Measurements from ENCODE around the gene NYNRIN. TPM values are rescaled to one million over a fixed set of nuclear protein-coding genes. Genes with fewer than 3 reads are reported as not detected.

Gene NYNRIN
- total and polyA plus RNA-seq, 2 of the 8 experiments (the other 6 are each of a cell fraction or from before 2014, with no cell fraction given) = 15.2 to 18.3 TPM

DNA sequence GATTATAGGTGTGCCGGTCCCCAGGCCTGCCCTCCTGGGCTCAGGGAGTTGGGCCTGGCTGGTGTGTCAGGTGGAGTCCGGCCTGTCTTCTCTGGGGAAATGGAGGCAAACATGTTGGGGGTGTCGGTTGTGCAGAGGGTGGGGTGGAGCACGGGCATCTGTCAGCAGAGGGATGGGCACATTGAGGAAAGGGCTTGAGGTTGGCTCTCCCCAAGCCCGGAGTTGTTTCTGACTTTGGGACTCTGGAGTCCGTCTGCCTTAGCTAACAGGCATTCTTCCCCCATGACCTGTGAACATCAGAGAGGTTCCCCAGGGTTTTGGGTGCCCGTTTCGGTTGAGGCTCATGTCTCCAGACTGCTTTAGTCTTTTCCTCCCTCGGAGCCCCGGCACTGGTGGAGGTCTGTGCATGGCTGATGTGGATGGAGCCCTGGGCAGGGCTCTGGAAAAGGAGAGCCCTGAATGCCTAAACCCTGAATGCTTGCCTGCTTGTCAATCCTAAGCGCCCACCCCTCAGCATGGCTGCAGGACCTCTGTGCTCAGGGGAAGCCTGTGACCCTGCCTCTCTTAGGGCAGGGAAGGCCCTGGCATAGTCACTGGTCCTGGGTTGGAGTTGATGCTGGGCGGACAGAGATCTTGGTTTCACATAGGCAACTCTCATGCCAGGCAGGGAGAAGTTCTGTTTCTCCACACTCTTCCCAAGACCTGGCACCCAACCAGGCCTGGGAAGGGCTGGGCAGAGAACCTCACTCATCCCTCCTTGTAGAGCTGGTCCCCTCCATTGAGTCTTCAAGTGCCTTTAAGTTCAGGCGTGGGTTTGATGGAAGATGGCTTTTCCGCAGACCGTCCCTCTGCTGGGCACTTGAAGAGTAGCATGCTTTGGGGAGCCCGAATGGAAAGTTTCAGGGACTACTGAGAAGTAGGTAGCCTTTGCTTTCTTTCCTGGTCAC lies 12.9 kb downstream of the NYNRIN start:
- Histone ChIP-seq H3K56ac (replicated peaks; ENCODE audit: insufficient read length, low read depth, low read length) (no peak overlapping the region), H2BK120ac (replicated peaks; ENCODE audit: low read depth, low read length) (no peak overlapping the region), H4K20me1 (replicated peaks in 1 of 2; ENCODE audit: control insufficient read depth in 1 of 2, insufficient read depth in 2 of 2, low read length in 2 of 2) (no peaks in the 10 kb centered on the region), H2BK20ac (ENCODE audit: low read length) (no peak overlapping the region), H2BK15ac (ENCODE audit: low read length) (no peak overlapping the region), H3K4me3 (ENCODE audit: extremely low read depth in 1 of 4, insufficient read depth in 2 of 4, low read depth in 3 of 4, low read length in 4 of 4) (no peak overlapping the region), H2BK12ac (ENCODE audit: low read depth, low read length) (no peak overlapping the region), H3K36me3 (ENCODE audit: control insufficient read depth in 2 of 4, insufficient read depth in 4 of 4, low read length in 3 of 4) (peaks cover 4 to 11% (median 7%) of the 10 kb centered on the region in 4 experiments; a peak in 5 of 8 replicates), H3K4ac (replicated peaks; ENCODE audit: insufficient read length, low read depth, low read length) (no peak overlapping the region), H4K5ac (ENCODE audit: insufficient read length, low read depth, low read length) (no peak overlapping the region), H3K23ac (ENCODE audit: insufficient read length) (no peak overlapping the region), H2AK5ac (ENCODE audit: low read depth, low read length) (no peak overlapping the region), H2AFZ (ENCODE audit: low read length) (no peak overlapping the region), H3K9me3 (ENCODE audit: insufficient read depth in 2 of 2, low read depth in 1 of 2, low read length in 1 of 2) (no peaks in the 10 kb centered on the region), H4K91ac (replicated peaks; ENCODE audit: insufficient read length, low read length) (no peak overlapping the region), H3K27me3 (replicated peaks in 1 of 4; ENCODE audit: control insufficient read depth in 3 of 4, extremely low read depth in 1 of 4, insufficient read depth in 3 of 4, low read length in 3 of 4) (0 out of 7 replicates have a peak, but pooled peaks cover 0 to 2% (median 0%) of the 10 kb centered on the region in 4 experiments), H2BK5ac (ENCODE audit: low read depth, low read length) (no peak overlapping the region), H3K18ac (ENCODE audit: extremely low read depth, low read length) (no peak overlapping the region), H3K23me2 (ENCODE audit: low read depth, low read length) (no peaks in the 10 kb centered on the region), H3K27ac (ENCODE audit: low read depth, low read length) (no peak overlapping the region), H3K9ac (replicated peaks in 1 of 4; ENCODE audit: extremely low read depth in 1 of 4, low read depth in 3 of 4, low read length in 3 of 4) (no peak overlapping the region), H3K14ac (ENCODE audit: insufficient read length) (no peak overlapping the region), H3K4me1 (replicated peaks in 1 of 4; ENCODE audit: control insufficient read depth in 3 of 4, insufficient read depth in 4 of 4, low read length in 3 of 4) (no peaks in the 10 kb centered on the region), H3K79me1 (ENCODE audit: low read depth, low read length) (peaks cover 1% of the 10 kb centered on the region; the same call in 1 of the 2 replicates), H3K4me2 (ENCODE audit: insufficient read depth in 1 of 2, low read depth in 2 of 2, low read length in 2 of 2) (no peak overlapping the region), H3K79me2 (ENCODE audit: control insufficient read depth in 1 of 2, insufficient read depth in 2 of 2, low read length in 2 of 2) (no peaks in the 10 kb centered on the region), H4K8ac (ENCODE audit: extremely low read depth, insufficient read depth, low read length) (no peak overlapping the region)
- peak; percentile 92 for FAIRE-seq
- ChIA-PET POLR2A (ENCODE audit: partially characterized antibody) (interaction anchor here (0.8 to 1.8 kb wide), 4 partner anchors 8 to 35 kb away, joined by 3 to 5 read pairs (median 4); partner anchors contain the start of genes CBLN3 and KHNYN), CTCF (ENCODE audit: partially characterized antibody) (interaction anchor here (0.7 to 9.6 kb wide), 23 partner anchors 8 to 104 kb away, joined by 3 to 101 read pairs (median 5); partner anchors contain the start of genes ADCY4, CBLN3, CIDEB and KHNYN)
- peak in 1 of 2 experiments; percentile 56 for DNase-seq (ENCODE audit: low read depth in 1 of 2, low spot score in 2 of 2)
- WGBS, 2 experiments (ENCODE audit: extremely low coverage in 1 of 2, insufficient coverage in 1 of 2, insufficient read length in 1 of 2, insufficient replicate concordance in 2 of 2, low coverage in 1 of 2, low lambda C conversion rate in 2 of 2, missing lambda C conversion rate in 1 of 2) = 76% methylated on average over 16 of the region's 16 CpGs; no CpG with 5 or more reads in 1 of the 2 experiments
- no peak for TF ChIP-seq RFX5 (IDR thresholded peaks at IDR 0.05; ENCODE audit: borderline replicate concordance, low read depth, low read length)
- TF ChIP-seq, protein P1, sequence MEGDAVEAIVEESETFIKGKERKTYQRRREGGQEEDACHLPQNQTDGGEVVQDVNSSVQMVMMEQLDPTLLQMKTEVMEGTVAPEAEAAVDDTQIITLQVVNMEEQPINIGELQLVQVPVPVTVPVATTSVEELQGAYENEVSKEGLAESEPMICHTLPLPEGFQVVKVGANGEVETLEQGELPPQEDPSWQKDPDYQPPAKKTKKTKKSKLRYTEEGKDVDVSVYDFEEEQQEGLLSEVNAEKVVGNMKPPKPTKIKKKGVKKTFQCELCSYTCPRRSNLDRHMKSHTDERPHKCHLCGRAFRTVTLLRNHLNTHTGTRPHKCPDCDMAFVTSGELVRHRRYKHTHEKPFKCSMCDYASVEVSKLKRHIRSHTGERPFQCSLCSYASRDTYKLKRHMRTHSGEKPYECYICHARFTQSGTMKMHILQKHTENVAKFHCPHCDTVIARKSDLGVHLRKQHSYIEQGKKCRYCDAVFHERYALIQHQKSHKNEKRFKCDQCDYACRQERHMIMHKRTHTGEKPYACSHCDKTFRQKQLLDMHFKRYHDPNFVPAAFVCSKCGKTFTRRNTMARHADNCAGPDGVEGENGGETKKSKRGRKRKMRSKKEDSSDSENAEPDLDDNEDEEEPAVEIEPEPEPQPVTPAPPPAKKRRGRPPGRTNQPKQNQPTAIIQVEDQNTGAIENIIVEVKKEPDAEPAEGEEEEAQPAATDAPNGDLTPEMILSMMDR (IDR thresholded peaks at IDR 0.05; ENCODE audit: control extremely low read depth in 1 of 3, insufficient read depth in 1 of 3, low read depth in 1 of 3, low read length in 3 of 3) = peak; percentile 66 to 89 (median 84)
- TF ChIP-seq TEAD4 (IDR thresholded peaks at IDR 0.05; ENCODE audit: low read depth, low read length) = no peak
- no peak for TF ChIP-seq ZNF274 (IDR thresholded peaks at IDR 0.05; ENCODE audit: borderline replicate concordance, extremely low read depth, low read length)
- no peak for TF ChIP-seq FOSL1 (IDR thresholded peaks at IDR 0.05; ENCODE audit: insufficient read depth, low read depth, low read length)
- no peak for TF ChIP-seq MAFK (IDR thresholded peaks at IDR 0.05; ENCODE audit: low read depth, low read length)
- TF ChIP-seq SP1 (IDR thresholded peaks at IDR 0.05; ENCODE audit: low read depth, low read length) = peak; percentile 45; the same call in 1 of the 2 replicates
- TF ChIP-seq HDAC2 (IDR thresholded peaks at IDR 0.05; ENCODE audit: borderline replicate concordance in 1 of 2, low read depth in 2 of 2, low read length in 2 of 2) = no peak

Data from H1 (cell line).